Nephron (organoid): Measurements from ENCODE around the gene HLA-DPB1.

Source experiments
- H3K27ac Mint-ChIP-seq, 3 experiments: 2 replicates each; pipeline ENCODE4 v1.8.0; 2020; ENCODE audit warnings: mixed read lengths in 3 of 3, mild to moderate bottlenecking in 2 of 3, moderate library complexity in 1 of 3
- H3K27me3 Mint-ChIP-seq: 2 replicates; pipeline ENCODE4 v1.8.0; 2021; ENCODE audit warnings: low read depth, mild to moderate bottlenecking, moderate library complexity, mixed read lengths
- H3K36me3 Mint-ChIP-seq: 2 replicates; pipeline ENCODE4 v1.8.0; 2020; ENCODE audit warnings: low read depth, mixed read lengths
- H3K4me1 Mint-ChIP-seq: 2 replicates; pipeline ENCODE4 v1.8.0; 2020; ENCODE audit warnings: mixed read lengths
- H3K4me3 Mint-ChIP-seq, 3 experiments: 2 replicates each; pipeline ENCODE4 v1.8.0; 2020; ENCODE audit warnings: mild to moderate bottlenecking in 3 of 3, mixed read lengths in 3 of 3, moderate library complexity in 2 of 3
- H3K9me3 Mint-ChIP-seq: 2 replicates; pipeline ENCODE4 v1.8.0; 2020; ENCODE audit warnings: mixed read lengths
- TF ChIP-seq, protein P1 (sequence below), 3 experiments: fragments of 200-600 bp; sonication (generic); IDR thresholded peaks; one replicate each; pipeline ENCODE4 v1.5.0; 2021; ENCODE audit warnings: antibody characterized with exemption in 3 of 3; ENCODE audit not compliant: unreplicated experiment in 3 of 3

Gene HLA-DPB1

DNA sequence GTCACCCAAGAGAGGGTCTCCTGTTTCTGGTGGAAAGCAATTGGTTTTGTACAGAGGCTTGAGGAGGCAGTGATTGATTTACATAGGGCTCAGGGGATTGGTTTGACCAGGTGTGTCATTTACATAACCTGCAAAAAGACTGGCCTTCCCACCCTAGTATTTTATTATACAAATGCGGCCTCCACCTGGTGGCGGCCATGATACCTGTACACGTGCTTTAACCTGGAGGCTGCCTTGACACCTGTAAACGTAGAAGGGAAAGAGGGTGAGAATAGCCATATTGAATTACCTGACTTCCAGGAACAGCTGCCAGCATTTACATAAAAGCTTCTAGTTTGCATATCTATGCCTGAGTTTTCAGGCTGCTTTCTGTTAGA is 48.7 kb downstream of the HLA-DPB1 start:
- Mint-ChIP-seq H3K27me3 (peaks cover 28% of the 10 kb centered on the region), H3K27ac (no peak overlapping the region), H3K4me3 (no peak overlapping the region), H3K36me3 (no peaks in the 10 kb centered on the region), H3K4me1 (no peaks in the 10 kb centered on the region), H3K9me3 (peaks cover 10% of the 10 kb centered on the region)
- TF ChIP-seq, protein P1, sequence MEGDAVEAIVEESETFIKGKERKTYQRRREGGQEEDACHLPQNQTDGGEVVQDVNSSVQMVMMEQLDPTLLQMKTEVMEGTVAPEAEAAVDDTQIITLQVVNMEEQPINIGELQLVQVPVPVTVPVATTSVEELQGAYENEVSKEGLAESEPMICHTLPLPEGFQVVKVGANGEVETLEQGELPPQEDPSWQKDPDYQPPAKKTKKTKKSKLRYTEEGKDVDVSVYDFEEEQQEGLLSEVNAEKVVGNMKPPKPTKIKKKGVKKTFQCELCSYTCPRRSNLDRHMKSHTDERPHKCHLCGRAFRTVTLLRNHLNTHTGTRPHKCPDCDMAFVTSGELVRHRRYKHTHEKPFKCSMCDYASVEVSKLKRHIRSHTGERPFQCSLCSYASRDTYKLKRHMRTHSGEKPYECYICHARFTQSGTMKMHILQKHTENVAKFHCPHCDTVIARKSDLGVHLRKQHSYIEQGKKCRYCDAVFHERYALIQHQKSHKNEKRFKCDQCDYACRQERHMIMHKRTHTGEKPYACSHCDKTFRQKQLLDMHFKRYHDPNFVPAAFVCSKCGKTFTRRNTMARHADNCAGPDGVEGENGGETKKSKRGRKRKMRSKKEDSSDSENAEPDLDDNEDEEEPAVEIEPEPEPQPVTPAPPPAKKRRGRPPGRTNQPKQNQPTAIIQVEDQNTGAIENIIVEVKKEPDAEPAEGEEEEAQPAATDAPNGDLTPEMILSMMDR (IDR thresholded peaks at IDR 0.05; ENCODE audit: unreplicated experiment in 3 of 3) = no peak

DNA sequence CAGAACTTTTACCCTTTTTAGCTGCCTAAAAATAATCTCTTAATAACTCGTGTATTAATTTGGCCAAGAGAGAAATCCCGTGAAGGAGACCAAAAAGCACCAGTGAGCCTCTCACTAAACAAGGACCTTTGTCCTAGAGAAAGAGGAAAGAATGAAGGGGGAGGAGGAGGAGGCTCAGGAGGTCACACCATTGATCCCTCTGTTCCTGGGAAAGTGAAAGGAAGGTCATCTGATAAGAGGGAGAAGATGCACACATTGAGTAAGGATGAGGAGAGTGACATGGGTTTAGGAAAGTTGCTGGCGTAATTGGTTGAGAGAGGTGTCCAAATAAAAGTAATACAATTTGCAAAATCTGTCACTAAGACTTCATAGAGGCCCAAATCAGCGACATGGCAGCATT is 49.2 kb downstream of the HLA-DPB1 start:
- H3K9me3 Mint-ChIP-seq = peaks cover 10% of the 10 kb centered on the region
- H3K27me3 Mint-ChIP-seq = peaks cover 24% of the 10 kb centered on the region
- no peak overlapping the region for H3K27ac Mint-ChIP-seq
- H3K4me1 Mint-ChIP-seq = no peaks in the 10 kb centered on the region
- TF ChIP-seq, protein P1 (IDR thresholded peaks at IDR 0.05; ENCODE audit: unreplicated experiment in 3 of 3) = no peak
- H3K4me3 Mint-ChIP-seq = no peak overlapping the region
- H3K36me3 Mint-ChIP-seq = no peaks in the 10 kb centered on the region

DNA sequence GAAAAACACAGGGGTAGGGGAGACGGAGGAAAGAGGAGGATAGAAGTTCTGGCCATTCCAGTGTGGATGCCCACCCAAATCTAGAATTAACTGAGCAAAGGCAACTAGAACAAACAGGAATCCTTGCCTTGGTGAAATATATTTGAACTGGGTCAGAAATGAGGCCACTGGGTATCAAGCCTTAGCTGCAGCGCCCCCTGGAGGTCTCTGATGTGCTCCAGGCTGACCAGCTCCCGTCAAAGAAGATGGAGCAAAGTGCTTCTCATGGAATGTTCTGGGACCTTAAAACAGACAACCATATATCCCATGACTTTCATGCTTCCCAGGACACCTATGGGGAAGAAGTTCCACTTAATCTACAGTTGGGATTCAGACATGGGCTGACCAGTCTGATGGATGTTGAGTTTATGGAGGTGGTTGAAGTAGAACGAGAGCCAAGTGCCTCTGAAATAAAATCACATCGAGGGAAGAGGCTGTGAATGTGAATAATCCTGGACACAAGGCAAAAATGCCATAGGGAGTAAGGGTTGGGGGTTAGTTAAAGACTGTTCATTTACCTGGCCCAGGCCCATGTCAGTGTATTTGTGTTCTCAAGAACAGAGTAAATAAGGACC is 50.4 kb downstream of the HLA-DPB1 start:
- H3K4me3 Mint-ChIP-seq = no peak overlapping the region
- no peaks in the 10 kb centered on the region for H3K36me3 Mint-ChIP-seq
- TF ChIP-seq, protein P1 (IDR thresholded peaks at IDR 0.05; ENCODE audit: unreplicated experiment in 3 of 3) = peak; percentile 19 to 29 (median 26)
- H3K27me3 Mint-ChIP-seq = peaks cover 17% of the 10 kb centered on the region
- no peak overlapping the region for H3K27ac Mint-ChIP-seq
- no peaks in the 10 kb centered on the region for H3K4me1 Mint-ChIP-seq
- peaks cover 10% of the 10 kb centered on the region for H3K9me3 Mint-ChIP-seq

DNA sequence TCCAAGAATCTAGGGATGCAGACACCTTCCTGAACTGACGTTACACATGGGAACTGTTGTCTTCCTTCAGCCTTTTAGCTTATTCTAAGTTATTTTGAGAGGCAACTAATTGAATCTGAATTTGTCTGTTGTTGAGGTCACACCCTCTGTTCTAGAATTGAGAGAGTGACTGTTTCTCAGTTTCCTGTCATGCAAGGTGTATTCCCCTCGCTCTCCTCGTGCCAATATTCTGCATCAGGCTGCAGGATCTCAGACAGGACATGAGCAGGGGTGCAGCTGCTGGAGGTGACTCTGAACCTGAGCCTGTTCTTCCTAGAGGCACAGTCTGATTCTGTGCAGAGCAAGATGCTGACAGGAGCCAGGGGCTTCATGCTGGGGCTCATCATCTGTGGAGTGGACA is 52.5 kb downstream of the HLA-DPB1 start:
- peaks cover 9% of the 10 kb centered on the region for H3K9me3 Mint-ChIP-seq
- H3K36me3 Mint-ChIP-seq = no peaks in the 10 kb centered on the region
- no peaks in the 10 kb centered on the region for H3K4me1 Mint-ChIP-seq
- TF ChIP-seq, protein P1 (IDR thresholded peaks at IDR 0.05; ENCODE audit: unreplicated experiment in 3 of 3) = no peak
- no peak overlapping the region for H3K27ac Mint-ChIP-seq
- H3K4me3 Mint-ChIP-seq = no peak overlapping the region
- peaks cover 7% of the 10 kb centered on the region for H3K27me3 Mint-ChIP-seq

DNA sequence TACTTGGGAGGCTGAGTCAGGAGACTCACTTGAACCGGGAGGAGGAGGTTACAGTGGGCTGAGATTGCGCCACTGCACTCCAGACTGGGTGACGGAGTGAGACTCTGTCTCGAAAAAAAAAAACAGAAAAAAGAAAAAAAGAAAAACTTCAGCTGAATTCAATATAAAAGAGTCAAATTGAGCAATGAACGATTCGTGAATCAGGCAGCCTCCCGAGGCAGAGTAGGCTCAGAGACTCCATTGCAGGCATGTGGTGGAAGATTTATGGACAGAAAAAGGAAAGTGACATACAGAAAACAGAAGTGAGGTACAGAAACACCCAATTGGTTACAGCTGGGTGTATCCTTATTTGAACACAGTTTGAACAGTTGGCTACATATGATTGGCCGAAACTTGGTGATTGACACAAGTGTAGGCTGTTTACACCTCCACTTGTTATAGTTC is 56.3 kb downstream of the HLA-DPB1 start:
- no peaks in the 10 kb centered on the region for H3K4me1 Mint-ChIP-seq
- no peaks in the 10 kb centered on the region for H3K9me3 Mint-ChIP-seq
- no peak overlapping the region for H3K27ac Mint-ChIP-seq
- no peaks in the 10 kb centered on the region for H3K27me3 Mint-ChIP-seq
- TF ChIP-seq, protein P1 (IDR thresholded peaks at IDR 0.05; ENCODE audit: unreplicated experiment in 3 of 3) = no peak
- H3K36me3 Mint-ChIP-seq = no peaks in the 10 kb centered on the region
- no peak overlapping the region for H3K4me3 Mint-ChIP-seq

DNA sequence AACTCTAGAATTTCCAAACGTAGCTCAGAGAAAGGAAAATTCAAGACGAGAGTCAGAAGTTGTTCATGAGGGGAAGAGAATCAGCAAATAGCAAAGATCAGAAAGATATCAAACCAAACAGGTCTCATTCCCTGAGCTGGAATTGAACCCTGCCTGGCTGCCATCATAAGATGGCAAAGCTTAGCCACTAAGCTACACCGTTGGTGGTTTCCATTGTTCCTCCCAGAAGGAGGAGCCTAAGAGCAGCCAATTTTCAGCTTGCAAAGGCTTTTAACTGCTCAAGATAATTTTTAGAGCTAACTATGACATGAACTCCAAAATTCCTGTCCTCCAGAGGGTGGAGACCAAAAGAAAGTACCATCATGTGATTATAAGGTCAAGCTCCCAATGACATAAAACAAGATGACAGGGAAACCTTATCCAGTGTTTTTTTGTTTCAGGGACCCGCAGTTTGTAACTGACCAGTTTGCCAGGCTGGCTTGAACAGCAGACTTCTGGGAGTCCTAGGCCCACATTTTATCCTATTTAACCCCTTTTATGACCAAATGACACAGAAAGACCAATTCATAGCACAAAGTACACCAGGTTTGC is 60.6 kb downstream of the HLA-DPB1 start:
- Mint-ChIP-seq H3K4me1 (no peaks in the 10 kb centered on the region), H3K27me3 (no peaks in the 10 kb centered on the region), H3K4me3 (no peak overlapping the region), H3K27ac (no peak overlapping the region), H3K9me3 (no peaks in the 10 kb centered on the region), H3K36me3 (no peaks in the 10 kb centered on the region)
- TF ChIP-seq, protein P1 (IDR thresholded peaks at IDR 0.05; ENCODE audit: unreplicated experiment in 3 of 3) = no peak
